GM23338 (cell line): ENCODE results near the gene HMOX2. TPM values are rescaled to one million over a fixed set of nuclear protein-coding genes. Genes with fewer than 3 reads are reported as not detected.

Experiments used
- ATAC-seq: fragments of 200-7000 bp; cut with Tn5 transposase; 3 replicates; pipeline ENCODE4 v1.9.1; 2020
- DNase-seq: peaks from one replicate; pipeline ENCODE4 v3.0.0-alpha.2; 2015; ENCODE audit warnings: low spot score
- H2AFZ ChIP-seq: fragments of 200-600 bp; sonication (generic); 2 replicates; pipeline ENCODE4 v1.8.0; 2016; ENCODE audit warnings: antibody characterized with exemption, mild to moderate bottlenecking, moderate library complexity
- H3F3A ChIP-seq: fragments of 200-600 bp; sonication (generic); replicated peaks from 2 replicates; pipeline ENCODE4 v1.8.0; 2017; ENCODE audit warnings: antibody characterized with exemption, mixed run types, low read depth
- H3K27ac ChIP-seq: fragments of 200-600 bp; sonication (generic); 2 replicates; pipeline ENCODE4 v1.6.1; 2016; ENCODE audit warnings: low read depth
- H3K27me3 ChIP-seq: fragments of 200-600 bp; sonication (generic); 2 replicates; pipeline ENCODE4 v1.8.0; 2016; ENCODE audit warnings: mild to moderate bottlenecking, mixed run types, moderate library complexity; ENCODE audit not compliant: insufficient read depth
- H3K36me3 ChIP-seq: fragments of 200-600 bp; sonication (generic); 2 replicates; pipeline ENCODE4 v1.8.0; 2016; ENCODE audit warnings: mild to moderate bottlenecking; ENCODE audit not compliant: insufficient read depth
- H3K4me1 ChIP-seq: fragments of 200-600 bp; sonication (generic); 2 replicates; pipeline ENCODE4 v1.8.0; 2016; ENCODE audit warnings: mild to moderate bottlenecking, moderate library complexity; ENCODE audit not compliant: insufficient read depth
- H3K4me2 ChIP-seq: fragments of 200-600 bp; sonication (generic); 2 replicates; pipeline ENCODE4 v1.7.1; 2017; ENCODE audit warnings: mixed run types
- H3K4me3 ChIP-seq: fragments of 200-600 bp; sonication (generic); 2 replicates; pipeline ENCODE4 v1.6.1; 2016; ENCODE audit warnings: mixed run types
- H3K79me2 ChIP-seq: fragments of 200-600 bp; sonication (generic); replicated peaks from 2 replicates; pipeline ENCODE4 v1.8.0; 2017; ENCODE audit warnings: mild to moderate bottlenecking; ENCODE audit not compliant: insufficient read depth
- H3K9me2 ChIP-seq: fragments of 200-600 bp; sonication (generic); 2 replicates; pipeline ENCODE4 v1.8.0; 2017; ENCODE audit not compliant: insufficient read depth
- H4K20me1 ChIP-seq: fragments of 200-600 bp; sonication (generic); replicated peaks from 2 replicates; pipeline ENCODE4 v1.8.0; 2017; ENCODE audit warnings: mild to moderate bottlenecking; ENCODE audit not compliant: insufficient read depth
- H3K27ac Mint-ChIP-seq: 2 replicates; pipeline ENCODE4 v1.8.0; 2020; ENCODE audit warnings: inconsistent platforms, mild to moderate bottlenecking, moderate library complexity, mixed read lengths
- H3K27me3 Mint-ChIP-seq: 3 replicates; pipeline ENCODE4 v1.8.0; 2022; ENCODE audit warnings: low read depth, mild to moderate bottlenecking, moderate library complexity, mixed read lengths, inconsistent platforms; ENCODE audit not compliant: insufficient read depth, poor library complexity
- H3K36me3 Mint-ChIP-seq: 3 replicates; pipeline ENCODE4 v1.8.0; 2021; ENCODE audit warnings: low read depth, mild to moderate bottlenecking, inconsistent platforms, moderate library complexity, mixed read lengths
- H3K4me1 Mint-ChIP-seq: 3 replicates; pipeline ENCODE4 v1.8.0; 2020; ENCODE audit warnings: mild to moderate bottlenecking, inconsistent platforms, mixed read lengths
- H3K4me3 Mint-ChIP-seq: 3 replicates; pipeline ENCODE4 v1.8.0; 2021; ENCODE audit warnings: moderate library complexity, mild to moderate bottlenecking, inconsistent platforms, mixed read lengths
- H3K9me3 Mint-ChIP-seq: 3 replicates; pipeline ENCODE4 v1.8.0; 2020; ENCODE audit warnings: moderate library complexity, mild to moderate bottlenecking, inconsistent platforms, mixed read lengths
- ZNF462 ChIP-seq: fragments of 250-450 bp; sonication (Bioruptor Pico); IDR thresholded peaks from 2 replicates; pipeline ENCODE4 v1.5.0; 2020; ENCODE audit warnings: mild to moderate bottlenecking, moderate library complexity
- polyA plus RNA-seq: library from polyadenylated mRNA; unstranded; fragments of >200 nt; fragmentation: Nextera tagmentation; extraction: Ambion mirVana; gene quantifications from 2 replicates; pipeline ENCODE4 v1.2.1, GENCODE V29; 2016
- total RNA-seq: library from RNA; depleted of rRNA; stranded (reverse); fragments of >200 nt; shearing (Covaris generic); gene quantifications from 2 replicates; pipeline ENCODE4 v1.2.3, GENCODE V29; 2014

Gene HMOX2
- total and polyA plus RNA-seq, 2 experiments from 2014 or later: 33.0 to 38.1 TPM

GRCh38 chr16:4489030-4489429 is 12.8 kb downstream of the HMOX2 start:
- DNase-seq (no peak), ATAC-seq (no peak)
- H3K9me3 Mint-ChIP-seq: peaks cover 9% of the 10 kb centered on the region; the same call in 2 of the 3 replicates

More at GRCh38 chr16:4489030-4489429, 12.8 kb downstream of the HMOX2 start:
- Histone ChIP-seq H3K4me1 (no peaks in the 10 kb centered on the region), H4K20me1 (peaks cover 6% of the 10 kb centered on the region; the same call in 1 of the 2 replicates), H3K36me3 (no peaks in the 10 kb centered on the region), H2AFZ (no peak overlapping the region), H3K79me2 (peaks cover 10% of the 10 kb centered on the region; the same call in 1 of the 2 replicates), H3K4me3 (no peak overlapping the region), H3K27ac (no peak overlapping the region), H3K9me2 (no peaks in the 10 kb centered on the region), H3F3A (0 out of 2 replicates have a peak, but pooled peaks cover 3% of the 10 kb centered on the region), H3K27me3 (no peaks in the 10 kb centered on the region), H3K4me2 (no peak overlapping the region)
- TF ChIP-seq ZNF462 (CRISPR knock-in tag): no peak
- no peak overlapping the region for H3K4me3 Mint-ChIP-seq
- no peaks in the 10 kb centered on the region for H3K4me1 Mint-ChIP-seq
- peaks cover 7% of the 10 kb centered on the region for H3K36me3 Mint-ChIP-seq
- H3K27ac Mint-ChIP-seq: no peak overlapping the region
- H3K27me3 Mint-ChIP-seq: no peaks in the 10 kb centered on the region
